ENCODE results near the gene SNX27.

DNA sequence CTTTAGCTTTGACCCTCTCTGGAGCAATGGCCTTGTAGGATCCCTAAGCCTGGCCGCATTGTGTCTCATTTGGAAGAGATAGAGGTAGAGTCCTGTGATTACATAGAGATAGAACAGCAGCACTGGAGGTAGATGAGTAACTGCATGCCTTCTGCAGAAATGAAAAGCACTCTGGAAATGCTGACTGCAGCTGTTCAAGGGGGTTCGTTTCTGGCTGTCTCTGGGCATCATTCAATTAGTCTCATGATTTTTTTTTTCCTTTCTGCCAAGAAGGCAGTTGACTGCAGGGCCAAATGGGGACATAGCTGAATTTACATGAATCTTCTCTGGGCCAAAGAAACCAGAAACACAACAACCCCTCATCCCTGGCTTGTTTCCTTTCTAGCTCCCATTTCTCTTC is 28.1 kb upstream of the SNX27 start:
- TF ChIP-seq, protein P1, sequence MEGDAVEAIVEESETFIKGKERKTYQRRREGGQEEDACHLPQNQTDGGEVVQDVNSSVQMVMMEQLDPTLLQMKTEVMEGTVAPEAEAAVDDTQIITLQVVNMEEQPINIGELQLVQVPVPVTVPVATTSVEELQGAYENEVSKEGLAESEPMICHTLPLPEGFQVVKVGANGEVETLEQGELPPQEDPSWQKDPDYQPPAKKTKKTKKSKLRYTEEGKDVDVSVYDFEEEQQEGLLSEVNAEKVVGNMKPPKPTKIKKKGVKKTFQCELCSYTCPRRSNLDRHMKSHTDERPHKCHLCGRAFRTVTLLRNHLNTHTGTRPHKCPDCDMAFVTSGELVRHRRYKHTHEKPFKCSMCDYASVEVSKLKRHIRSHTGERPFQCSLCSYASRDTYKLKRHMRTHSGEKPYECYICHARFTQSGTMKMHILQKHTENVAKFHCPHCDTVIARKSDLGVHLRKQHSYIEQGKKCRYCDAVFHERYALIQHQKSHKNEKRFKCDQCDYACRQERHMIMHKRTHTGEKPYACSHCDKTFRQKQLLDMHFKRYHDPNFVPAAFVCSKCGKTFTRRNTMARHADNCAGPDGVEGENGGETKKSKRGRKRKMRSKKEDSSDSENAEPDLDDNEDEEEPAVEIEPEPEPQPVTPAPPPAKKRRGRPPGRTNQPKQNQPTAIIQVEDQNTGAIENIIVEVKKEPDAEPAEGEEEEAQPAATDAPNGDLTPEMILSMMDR (IDR thresholded peaks at IDR 0.05), result no peak
- TF ChIP-seq POLR2A (IDR thresholded peaks at IDR 0.05), result no peak
